ENCODE measurements around the gene ADISSP.

Gene ADISSP

GRCh38 chr20:3767427-3768341 lies at the start of gene ADISSP:
TSS of gene ADISSP (minus strand) at chr20:3767753. CDS start at chr20:3760100, 7,653 bp downstream.
- Mint-ChIP-seq H3K27ac (peak within 1 kb of the TSS; percentile 87), H3K4me1 (ENCODE audit: low read depth) (peaks cover 20% of the 10 kb centered on the region), H3K4me3 (peak within 1 kb of the TSS; percentile 90), H3K9me3 (ENCODE audit: low read depth) (no peaks in the 10 kb centered on the region), H3K27me3 (no peaks in the 10 kb centered on the region), H3K36me3 (no peaks in the 10 kb centered on the region)

GRCh38 chr20:3815703-3816315 lies 48.3 kb upstream of the ADISSP start:
- Mint-ChIP-seq H3K27ac (peak overlapping the region; percentile 90), H3K4me3 (peak overlapping the region; percentile 68), H3K27me3 (no peaks in the 10 kb centered on the region)

DNA sequence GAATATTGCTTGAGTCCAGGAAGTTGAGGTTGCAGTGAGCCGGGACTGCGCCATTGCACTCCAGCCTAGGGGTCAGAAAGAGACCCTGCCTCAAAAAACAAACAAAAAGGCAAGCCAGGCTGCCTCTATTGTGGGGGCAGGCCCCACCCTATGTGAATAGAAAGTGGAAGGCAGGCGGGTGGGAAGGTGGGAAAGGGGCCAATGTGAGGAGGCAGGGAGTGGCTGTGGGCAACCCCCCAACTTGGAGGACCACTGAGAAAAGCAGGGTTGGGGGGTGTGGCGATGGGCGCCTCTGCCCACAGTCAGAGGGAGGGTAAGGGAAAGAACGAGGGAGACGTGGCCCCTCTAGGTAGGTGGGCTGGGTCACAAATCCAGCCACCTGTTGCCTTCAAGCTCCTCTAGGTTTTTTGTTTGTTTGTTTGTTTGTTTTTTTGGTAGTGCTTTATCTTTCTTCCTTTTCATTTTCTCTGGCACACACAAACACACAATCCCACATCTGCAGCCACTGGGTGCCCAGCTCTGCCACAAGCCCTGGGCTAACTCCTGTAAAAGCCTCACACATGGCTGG lies 47.5 kb upstream of the ADISSP start:
- Mint-ChIP-seq H3K36me3 (no peaks in the 10 kb centered on the region), H3K4me3 (no peak overlapping the region), H3K27me3 (no peaks in the 10 kb centered on the region), H3K9me3 (ENCODE audit: low read depth) (no peaks in the 10 kb centered on the region), H3K4me1 (ENCODE audit: low read depth) (peaks cover 82% of the 10 kb centered on the region), H3K27ac (peak overlapping the region; percentile 81)

More at GRCh38 chr20:3815703-3816315, 48.3 kb upstream of the ADISSP start:
- H3K9me3 Mint-ChIP-seq (ENCODE audit: low read depth) = no peaks in the 10 kb centered on the region
- no peaks in the 10 kb centered on the region for H3K36me3 Mint-ChIP-seq
- peaks cover 76% of the 10 kb centered on the region for H3K4me1 Mint-ChIP-seq (ENCODE audit: low read depth)

GRCh38 chr20:3813848-3814581 lies 46.5 kb upstream of the ADISSP start:
- no peaks in the 10 kb centered on the region for H3K27me3 Mint-ChIP-seq
- H3K4me1 Mint-ChIP-seq (ENCODE audit: low read depth) = peaks cover 78% of the 10 kb centered on the region
- peak overlapping the region; percentile 98 for H3K27ac Mint-ChIP-seq
- no peaks in the 10 kb centered on the region for H3K9me3 Mint-ChIP-seq (ENCODE audit: low read depth)
- H3K4me3 Mint-ChIP-seq = peak overlapping the region; percentile 47
- H3K36me3 Mint-ChIP-seq = no peaks in the 10 kb centered on the region

- no peaks in the 10 kb centered on the region for H3K36me3 Mint-ChIP-seq
- no peaks in the 10 kb centered on the region for H3K9me3 Mint-ChIP-seq (ENCODE audit: low read depth)
- peak overlapping the region; percentile 47 for H3K4me3 Mint-ChIP-seq
- peaks cover 76% of the 10 kb centered on the region for H3K4me1 Mint-ChIP-seq (ENCODE audit: low read depth)
- no peaks in the 10 kb centered on the region for H3K27me3 Mint-ChIP-seq
- H3K27ac Mint-ChIP-seq = peak overlapping the region; percentile 98
These were observed 45.7 kb upstream of the ADISSP start for GRCh38 chr20:3812975-3813847.

GRCh38 chr20:3812259-3812681 lies 44.7 kb upstream of the ADISSP start:
- H3K27ac Mint-ChIP-seq = peak overlapping the region; percentile 98

DNA sequence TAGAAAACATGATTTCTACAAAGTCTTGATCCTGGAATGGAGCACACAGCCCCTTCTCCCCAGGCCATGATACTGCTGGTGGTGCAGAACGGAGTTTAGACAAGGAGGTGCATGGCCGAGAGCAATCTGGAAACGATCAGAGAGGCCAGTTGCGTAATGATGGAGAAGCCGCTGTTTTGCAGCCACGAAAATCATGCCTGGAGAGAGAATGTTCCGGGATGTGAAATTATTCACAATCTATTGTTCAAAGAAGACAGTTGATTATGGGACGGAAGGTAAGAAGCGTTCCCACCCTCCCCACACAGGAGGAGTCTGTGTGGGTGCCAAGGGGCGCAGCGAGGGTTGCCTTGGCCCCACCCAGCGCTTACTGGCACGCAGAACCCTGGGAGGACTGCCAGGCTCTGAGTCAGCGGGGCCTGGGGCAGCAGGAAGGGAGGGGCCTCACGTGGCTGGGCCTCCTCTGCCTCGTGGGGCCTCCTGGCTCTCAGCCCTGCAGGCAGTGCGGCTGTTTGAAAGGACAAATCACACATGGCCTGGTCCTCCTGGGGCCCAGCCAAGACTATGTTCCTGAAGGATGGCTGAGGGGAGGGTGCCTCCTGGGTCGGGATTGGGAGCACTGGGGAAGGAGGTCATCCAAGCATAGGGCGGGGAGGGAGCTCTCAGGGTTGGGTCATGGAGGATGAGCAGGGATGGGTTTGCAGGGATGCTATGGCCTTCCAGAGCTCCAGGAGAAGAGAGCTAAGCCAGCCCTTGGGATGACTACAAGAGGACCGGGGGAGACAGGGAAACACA lies 44.1 kb upstream of the ADISSP start:
- Mint-ChIP-seq H3K27ac (peak overlapping the region; percentile 98), H3K36me3 (peaks cover under 1% of the 10 kb centered on the region), H3K27me3 (no peaks in the 10 kb centered on the region), H3K4me1 (ENCODE audit: low read depth) (peaks cover 82% of the 10 kb centered on the region), H3K4me3 (peak overlapping the region; percentile 90), H3K9me3 (ENCODE audit: low read depth) (no peaks in the 10 kb centered on the region)

More at GRCh38 chr20:3812259-3812681, 44.7 kb upstream of the ADISSP start:
- H3K36me3 Mint-ChIP-seq = no peaks in the 10 kb centered on the region
- H3K4me1 Mint-ChIP-seq (ENCODE audit: low read depth) = peaks cover 81% of the 10 kb centered on the region
- H3K9me3 Mint-ChIP-seq (ENCODE audit: low read depth) = no peaks in the 10 kb centered on the region
- H3K27me3 Mint-ChIP-seq = no peaks in the 10 kb centered on the region
- peak overlapping the region; percentile 90 for H3K4me3 Mint-ChIP-seq

- Mint-ChIP-seq H3K36me3 (peaks cover 9% of the 10 kb centered on the region), H3K4me3 (no peak overlapping the region), H3K9me3 (ENCODE audit: low read depth) (no peaks in the 10 kb centered on the region), H3K27me3 (no peaks in the 10 kb centered on the region), H3K27ac (peak overlapping the region; percentile 83), H3K4me1 (ENCODE audit: low read depth) (peaks cover 79% of the 10 kb centered on the region)
These were observed 41.0 kb upstream of the ADISSP start for GRCh38 chr20:3808544-3808943.

DNA sequence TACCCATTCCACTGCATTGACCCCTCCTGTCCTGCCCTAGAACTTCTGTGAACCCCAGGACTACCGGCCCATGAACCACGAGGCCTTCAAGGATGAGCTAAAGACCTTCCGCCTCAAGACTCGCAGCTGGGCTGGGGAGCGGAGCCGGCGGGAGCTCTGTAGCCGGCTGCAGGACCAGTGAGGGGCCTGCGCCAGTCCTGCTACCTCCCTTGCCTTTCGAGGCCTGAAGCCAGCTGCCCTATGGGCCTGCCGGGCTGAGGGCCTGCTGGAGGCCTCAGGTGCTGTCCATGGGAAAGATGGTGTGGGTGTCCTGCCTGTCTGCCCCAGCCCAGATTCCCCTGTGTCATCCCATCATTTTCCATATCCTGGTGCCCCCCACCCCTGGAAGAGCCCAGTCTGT lies 37.2 kb upstream of the ADISSP start:
- Mint-ChIP-seq H3K9me3 (ENCODE audit: low read depth) (no peaks in the 10 kb centered on the region), H3K27ac (no peak overlapping the region), H3K36me3 (peaks cover 16% of the 10 kb centered on the region), H3K27me3 (no peaks in the 10 kb centered on the region), H3K4me3 (no peak overlapping the region), H3K4me1 (ENCODE audit: low read depth) (peaks cover 68% of the 10 kb centered on the region)

DNA sequence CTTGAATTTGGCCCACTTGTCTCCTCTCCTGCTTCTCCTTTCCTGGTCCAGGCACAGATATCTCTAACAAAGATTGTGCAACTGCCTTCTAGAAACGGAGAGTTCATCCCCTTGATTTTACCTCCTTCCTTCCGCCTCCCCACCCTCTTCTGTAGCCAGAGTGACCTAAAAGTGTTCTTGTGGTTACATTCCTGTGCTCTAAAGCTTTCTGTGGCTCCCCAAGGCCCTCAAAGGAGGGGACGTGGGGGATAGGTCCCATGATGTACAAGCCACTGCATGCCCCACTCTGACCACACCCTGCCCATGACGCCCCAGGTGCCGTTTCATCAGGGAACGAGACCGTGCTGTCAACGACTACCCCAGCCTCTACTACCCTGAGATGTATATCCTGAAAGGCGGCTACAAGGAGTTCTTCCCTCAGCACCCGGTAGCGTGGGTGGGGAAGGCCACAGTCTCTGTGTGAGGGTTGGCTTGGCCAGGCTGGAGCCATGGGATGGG lies 36.8 kb upstream of the ADISSP start:
- Mint-ChIP-seq H3K4me3 (no peak overlapping the region), H3K36me3 (peaks cover 16% of the 10 kb centered on the region), H3K27ac (peak overlapping the region; percentile 81), H3K9me3 (ENCODE audit: low read depth) (no peaks in the 10 kb centered on the region), H3K27me3 (no peaks in the 10 kb centered on the region), H3K4me1 (ENCODE audit: low read depth) (peaks cover 71% of the 10 kb centered on the region)

- Mint-ChIP-seq H3K36me3 (peaks cover 16% of the 10 kb centered on the region), H3K4me1 (ENCODE audit: low read depth) (peaks cover 75% of the 10 kb centered on the region), H3K9me3 (ENCODE audit: low read depth) (no peaks in the 10 kb centered on the region), H3K27me3 (no peaks in the 10 kb centered on the region), H3K27ac (peak overlapping the region; percentile 81), H3K4me3 (no peak overlapping the region)
These were observed 36.3 kb upstream of the ADISSP start for GRCh38 chr20:3803854-3804253.

DNA sequence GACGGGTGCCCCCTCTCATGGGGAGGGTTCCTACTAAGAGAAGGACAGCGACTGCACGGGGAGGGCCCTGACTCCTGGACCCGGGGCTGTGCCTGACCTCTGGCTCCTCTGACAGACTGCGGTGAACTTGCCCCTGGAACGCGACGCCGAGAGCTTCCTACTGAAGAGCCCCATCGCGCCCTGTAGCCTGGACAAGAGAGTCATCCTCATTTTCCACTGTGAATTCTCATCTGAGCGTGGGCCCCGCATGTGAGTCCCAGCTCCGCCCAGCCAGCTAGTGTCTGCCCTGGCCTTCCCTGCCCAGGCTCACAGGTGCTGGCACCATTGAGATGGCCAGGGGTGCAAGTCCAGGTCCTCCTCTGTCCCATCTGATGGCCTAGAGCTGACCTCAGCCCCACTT lies 35.7 kb upstream of the ADISSP start:
- Mint-ChIP-seq H3K27ac (peak overlapping the region; percentile 81), H3K9me3 (ENCODE audit: low read depth) (no peaks in the 10 kb centered on the region), H3K4me1 (ENCODE audit: low read depth) (peaks cover 79% of the 10 kb centered on the region), H3K36me3 (peaks cover 16% of the 10 kb centered on the region), H3K4me3 (no peak overlapping the region), H3K27me3 (no peaks in the 10 kb centered on the region)
